ENCODE data around the gene MSI2. TPM values are rescaled to one million over a fixed set of nuclear protein-coding genes. Genes with fewer than 3 reads are reported as not detected.

MSI2 gene
- total RNA-seq, 1 donor from 2014 or later = 22.8 TPM

DNA sequence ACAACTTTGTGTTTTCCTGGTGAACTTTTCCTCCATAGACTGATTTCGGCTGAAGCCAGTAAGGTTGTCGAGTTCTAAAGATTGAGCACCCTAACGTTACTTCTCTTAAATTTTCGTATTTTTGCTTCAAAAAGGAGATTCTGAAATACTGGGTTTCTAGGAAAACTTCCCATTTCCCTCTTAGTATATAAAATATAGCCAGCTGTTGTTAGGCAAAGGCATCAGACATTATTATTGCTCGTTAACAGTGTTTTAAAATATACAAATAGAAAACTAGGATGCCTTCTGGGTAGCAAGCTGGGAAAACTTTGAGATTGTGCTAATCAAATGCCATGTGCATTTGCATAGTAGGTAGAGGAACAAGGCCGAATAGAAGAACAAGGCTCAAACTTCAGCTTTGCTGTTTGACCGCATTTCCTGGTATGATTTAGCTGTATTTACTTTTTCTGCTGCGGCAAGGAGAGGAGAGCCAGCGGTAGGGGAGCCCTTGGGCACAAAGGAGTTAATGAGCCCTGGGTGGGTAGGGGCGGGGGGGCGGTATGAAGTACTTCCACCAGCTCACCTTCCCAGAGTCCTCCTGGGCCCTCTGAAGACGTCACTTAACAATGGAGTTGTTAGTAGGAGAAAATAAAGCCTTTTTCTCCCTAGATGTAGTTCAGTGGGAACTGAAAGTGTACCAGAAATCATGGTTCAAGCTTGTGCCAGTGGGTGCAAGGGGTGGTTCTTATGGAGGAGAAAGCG lies 151.9 kb downstream of the MSI2 start:
- DNase-seq (ENCODE audit: low read depth, low spot score) = no peak

DNA sequence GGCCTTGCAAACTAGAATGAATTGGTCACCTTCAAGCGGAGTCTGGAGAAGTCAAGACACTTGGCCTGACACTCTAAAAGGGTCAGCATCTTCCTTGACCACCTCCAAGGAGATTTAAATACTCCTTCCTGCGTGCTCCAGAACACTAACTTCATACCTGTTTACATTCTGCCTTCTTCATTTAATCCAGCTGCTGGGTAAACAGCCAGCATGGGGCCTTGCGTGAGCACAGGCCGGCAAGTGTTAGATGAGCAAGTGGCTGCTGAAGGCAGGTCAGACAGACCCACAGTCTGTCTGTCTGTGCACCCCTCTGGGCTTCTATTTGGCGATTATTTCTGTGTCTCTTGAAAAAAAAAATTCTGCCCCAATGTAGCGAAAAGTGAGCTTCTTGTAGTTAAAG lies 153.8 kb downstream of the MSI2 start:
- DNase-seq (ENCODE audit: low read depth, low spot score) = no peak

DNA sequence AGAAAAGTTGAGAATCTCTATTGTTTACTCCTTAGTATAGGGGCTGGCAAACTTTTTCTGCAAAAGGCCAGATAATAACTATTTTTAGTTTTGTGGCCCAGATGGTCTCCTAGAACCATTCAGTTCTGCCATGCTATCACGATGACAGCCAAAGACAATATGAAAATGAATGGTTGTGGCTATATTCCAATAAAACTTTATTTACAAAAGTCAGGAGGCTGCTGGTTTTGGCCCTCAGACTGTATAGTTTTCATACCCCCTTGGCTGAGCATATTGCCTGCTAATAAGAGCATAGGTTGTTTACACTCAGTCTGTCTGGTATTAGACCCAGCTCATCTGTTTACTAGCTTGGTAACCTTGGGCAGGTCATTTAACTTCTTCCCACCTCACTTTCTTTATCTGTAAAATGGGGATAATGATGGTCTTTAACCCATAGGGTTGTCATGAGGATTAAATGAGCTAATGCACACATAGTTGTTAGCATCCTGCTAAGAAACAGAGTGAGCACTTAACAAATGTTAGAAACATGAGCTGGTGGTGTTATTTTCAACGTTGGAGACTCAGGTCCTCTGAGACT lies 156.3 kb downstream of the MSI2 start:
- no peak for DNase-seq (ENCODE audit: low read depth, low spot score)

DNA sequence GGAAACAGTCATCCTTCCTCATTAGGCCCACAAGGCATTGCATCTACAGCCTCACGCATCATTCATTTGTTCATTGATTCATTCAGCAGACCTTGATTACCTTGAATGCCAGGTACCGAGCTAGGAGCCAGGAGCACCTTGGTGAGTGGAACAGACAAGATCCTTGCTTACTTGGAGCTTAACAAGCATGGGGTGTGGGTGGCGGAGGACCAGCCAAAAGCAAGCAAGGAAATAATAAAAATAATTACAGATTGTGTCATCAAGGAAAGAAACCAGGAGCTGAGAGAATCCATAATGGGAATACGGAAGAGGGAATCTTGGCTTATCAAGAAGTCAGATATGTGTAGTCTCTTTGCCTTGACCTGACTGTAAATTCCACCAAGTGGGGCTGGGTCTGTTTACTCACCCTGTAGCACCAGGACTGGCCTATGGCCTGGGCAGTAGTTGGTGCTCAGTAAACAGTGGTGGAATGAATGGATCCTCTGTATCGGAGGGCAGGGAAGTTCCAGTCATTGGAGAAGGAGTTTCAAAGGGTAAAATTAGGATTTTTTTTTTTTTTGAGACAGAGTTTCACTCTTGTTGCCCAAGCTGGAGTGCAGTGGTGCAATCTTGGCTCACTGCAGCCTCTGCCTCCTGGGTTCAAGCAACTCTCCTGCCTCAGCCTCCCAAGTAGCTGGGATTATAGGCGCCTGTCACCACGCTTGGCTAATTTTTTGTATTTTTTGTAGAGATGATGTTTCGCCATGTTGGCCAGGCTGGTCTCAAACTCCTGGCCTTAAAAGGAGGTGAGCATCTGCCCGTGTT lies 157.7 kb downstream of the MSI2 start:
- DNase-seq (ENCODE audit: low read depth, low spot score) = no peak

DNA sequence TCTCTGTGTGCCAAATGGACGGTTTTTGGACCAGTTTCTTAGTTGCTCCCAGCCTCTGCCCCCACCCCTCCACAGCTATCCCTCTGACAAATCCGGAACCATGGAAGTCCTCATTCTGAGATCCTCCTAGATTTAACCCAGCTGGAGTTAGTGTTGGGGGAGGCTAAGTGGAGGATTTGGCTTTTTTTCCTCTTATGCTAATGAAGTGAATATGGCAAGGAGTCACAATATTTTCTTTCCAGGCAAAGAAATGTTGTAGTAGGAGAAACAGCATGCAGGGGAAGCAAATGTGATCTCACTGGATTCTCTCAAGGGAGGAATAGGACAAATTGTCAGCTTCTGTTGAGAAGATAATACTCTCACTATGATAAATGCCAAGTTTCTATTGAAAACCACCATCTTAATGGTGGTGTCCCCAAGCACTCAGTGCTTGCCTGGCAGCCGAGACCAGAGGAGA lies 159.5 kb downstream of the MSI2 start:
- DNase-seq (ENCODE audit: low read depth, low spot score) = no peak

DNA sequence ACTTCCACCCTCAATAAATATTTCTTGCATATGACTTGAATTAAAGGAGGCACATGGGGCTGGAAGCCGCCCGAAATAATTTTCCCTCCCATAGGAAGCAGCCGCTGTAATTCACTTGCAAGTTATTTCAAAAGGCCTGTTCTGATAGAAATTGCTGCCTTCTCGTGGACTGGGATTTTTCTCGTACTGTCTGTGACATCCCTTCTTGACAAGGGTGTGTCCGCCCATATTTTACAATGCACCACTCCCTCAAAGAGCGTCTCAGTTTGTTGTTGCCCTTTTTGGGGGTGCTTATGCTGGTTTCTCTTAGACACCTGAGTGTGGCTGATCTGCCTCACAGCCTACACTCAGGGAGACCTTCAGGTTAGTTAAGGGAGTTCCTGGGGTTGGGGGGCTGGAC lies 160.0 kb downstream of the MSI2 start:
- DNase-seq (ENCODE audit: low read depth, low spot score) = no peak

DNA sequence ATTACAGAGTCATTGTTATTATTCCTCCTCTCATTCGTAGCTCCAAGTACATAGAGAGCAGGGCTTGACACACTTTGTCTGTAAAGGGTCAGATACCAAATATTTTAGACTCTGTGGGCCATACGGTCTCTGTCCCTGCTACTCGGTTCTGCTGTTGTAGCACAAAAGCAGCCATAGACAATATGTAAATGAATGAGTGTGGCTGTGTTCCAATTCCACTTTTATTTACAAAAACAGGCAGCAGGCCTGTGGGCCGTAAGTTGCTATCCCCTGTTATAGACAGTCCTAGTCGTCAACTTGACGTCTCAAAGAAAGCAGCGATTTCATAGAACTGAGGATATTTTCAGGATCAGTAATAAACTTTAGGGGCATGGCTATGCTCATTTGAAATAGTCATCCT lies 161.6 kb downstream of the MSI2 start:
- DNase-seq (ENCODE audit: low read depth, low spot score) = no peak

DNA sequence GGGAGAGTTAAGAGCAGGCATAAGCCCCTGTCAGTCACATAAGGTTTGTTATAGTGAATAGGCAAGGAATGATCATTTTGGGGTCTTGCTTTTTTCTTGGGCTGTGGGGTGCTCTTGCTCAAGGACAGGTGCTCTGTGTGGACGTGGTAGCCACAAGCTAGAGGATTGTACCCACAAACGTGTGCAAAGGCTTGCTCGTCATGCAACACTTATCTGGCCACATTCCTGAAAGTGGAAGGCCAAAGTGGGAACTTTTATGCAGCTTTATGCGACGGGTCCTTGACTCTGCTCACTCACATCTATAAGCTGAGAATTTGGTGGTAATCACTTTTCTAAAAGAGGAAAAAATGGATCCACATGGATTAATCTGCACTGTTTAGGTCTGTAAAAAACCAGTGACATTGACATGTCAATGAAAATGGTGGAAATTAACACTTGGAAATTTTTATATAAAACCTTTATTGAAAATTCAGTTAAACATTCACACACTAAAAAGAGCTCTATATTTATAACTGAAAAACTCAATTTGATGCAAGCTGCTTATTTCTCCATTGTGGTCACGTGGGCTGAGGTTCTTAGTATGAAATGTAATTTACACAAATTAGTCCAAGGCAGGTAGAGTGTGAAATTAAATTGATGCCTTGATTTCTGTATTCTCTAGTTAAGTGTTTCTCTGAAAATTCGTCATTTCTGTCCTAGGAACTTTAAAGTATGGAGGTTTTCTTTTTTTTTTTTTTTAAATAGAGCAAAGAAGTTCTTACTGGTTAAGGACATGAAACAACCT lies 162.3 kb downstream of the MSI2 start:
- no peak for DNase-seq (ENCODE audit: low read depth, low spot score)

DNA sequence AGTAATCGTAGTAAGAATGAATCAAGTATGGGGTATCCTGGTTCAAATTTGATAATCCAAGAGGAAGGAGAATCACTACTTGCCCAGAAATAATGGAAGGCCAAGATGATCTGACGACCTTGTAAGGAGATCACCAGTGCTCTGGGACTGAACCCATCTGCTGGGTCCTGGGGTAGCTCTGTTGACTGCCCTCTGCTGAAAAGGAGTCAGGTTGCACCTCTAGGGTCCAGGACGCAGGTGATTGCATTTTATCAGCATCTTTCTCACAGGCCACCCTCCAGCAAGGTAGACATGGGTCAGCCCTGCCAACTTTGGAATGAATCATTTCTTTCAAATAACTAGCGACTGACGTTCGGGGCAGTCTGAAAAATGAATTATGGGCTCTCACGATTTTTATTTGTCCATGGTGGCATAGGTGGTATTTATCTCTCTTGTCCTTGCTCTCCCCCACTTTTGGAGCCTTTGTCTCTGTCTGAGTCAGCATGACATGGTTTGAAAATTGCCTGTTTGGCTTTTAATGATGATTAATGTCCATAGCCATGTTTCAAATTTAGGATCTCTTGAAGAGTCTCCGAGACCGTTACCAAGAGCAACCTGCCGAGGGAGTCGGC lies 163.7 kb downstream of the MSI2 start:
- no peak for DNase-seq (ENCODE audit: low read depth, low spot score)

DNA sequence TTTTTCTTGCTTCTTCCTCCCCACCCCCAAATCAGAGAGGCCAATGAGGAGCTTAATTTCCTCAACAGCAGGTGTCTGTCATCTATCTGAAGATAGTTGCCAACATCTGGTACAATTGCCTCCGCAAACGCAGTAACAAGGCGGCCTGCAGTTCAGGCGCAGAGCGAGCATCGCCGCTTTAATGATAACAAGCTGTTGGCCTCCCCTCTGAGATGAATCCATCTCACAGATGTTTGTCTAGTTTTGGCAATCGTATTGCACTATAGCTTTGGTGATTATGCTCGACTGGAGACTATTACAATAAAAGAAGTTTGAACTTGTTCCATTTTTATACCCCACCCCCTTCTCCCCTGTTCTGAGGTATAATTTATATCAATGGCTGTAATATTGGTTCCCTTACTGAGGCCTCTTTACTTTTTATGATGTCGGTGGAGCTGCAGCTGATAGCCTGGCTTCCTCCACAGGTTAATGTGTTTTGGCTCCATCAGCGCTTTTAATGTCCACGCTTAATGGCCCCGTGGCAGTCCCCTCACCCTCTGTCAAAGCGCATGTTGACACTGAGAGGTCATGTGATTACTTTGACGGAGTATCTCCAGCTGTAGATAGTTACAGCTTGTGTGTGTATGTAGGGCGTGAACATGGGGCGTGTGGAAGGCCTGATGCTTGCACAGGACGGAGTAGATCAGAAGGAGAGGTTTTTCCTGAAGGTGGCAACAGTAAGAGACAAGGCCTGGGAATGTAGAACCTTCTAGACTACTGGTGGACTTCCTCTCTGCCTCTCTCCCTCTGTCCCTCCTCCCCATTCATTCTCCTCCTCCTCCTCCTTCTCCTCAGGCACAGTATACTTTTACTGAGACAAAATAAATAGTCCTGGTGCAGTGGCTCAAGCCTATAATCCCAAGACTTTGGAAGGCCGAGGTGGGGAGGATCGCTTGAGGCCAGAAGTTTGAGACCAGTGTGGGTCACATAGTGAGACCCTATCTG lies 164.7 kb downstream of the MSI2 start:
- DNase-seq (ENCODE audit: low read depth, low spot score) = no peak

DNA sequence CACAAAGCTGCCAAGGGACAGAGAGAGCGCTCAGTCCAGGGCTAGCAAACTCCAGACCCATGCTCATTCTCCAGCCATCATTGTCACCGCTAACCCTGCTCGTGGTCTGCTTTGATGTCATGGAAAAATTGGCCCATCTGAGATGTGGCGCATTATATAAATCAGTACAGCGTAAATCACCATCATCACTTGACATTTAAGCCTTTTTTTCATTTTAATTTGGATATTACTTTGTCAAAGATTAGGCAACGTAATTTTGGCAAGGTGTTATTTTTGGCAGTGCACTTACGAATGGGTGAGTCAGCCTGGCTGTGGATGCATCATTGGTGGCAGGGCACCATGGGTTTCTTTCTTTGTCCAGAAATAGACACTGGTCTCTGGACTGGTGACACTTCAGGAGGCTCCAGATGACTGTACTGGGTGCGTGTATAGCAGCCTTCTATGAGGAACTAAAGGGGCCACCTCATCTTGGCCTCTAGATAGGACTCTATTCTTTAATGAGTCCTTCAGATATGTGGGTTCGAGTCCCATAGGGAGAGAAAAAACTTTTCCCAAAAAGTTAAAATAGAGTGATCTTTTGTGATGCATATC lies 166.3 kb downstream of the MSI2 start:
- no peak for DNase-seq (ENCODE audit: low read depth, low spot score)

DNA sequence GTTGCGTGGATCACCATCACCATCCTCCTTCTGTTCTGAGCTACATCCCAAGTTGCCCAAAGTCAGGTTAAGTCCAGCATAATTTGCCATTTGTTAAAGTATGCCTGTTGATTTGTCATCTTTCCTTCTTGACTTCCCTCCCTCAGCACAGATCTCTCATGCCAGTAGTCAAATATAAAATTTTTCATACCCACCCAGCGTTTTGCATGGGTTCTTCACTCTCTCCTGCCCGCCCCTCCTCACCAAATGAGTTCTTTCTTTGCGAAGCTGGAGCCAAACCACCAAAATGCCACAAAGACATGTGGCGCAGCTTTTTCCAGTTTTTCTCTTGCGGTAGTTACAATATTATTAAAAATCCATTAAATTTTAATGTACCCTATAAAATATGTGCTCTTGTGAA lies 167.2 kb downstream of the MSI2 start:
- no peak for DNase-seq (ENCODE audit: low read depth, low spot score)

DNA sequence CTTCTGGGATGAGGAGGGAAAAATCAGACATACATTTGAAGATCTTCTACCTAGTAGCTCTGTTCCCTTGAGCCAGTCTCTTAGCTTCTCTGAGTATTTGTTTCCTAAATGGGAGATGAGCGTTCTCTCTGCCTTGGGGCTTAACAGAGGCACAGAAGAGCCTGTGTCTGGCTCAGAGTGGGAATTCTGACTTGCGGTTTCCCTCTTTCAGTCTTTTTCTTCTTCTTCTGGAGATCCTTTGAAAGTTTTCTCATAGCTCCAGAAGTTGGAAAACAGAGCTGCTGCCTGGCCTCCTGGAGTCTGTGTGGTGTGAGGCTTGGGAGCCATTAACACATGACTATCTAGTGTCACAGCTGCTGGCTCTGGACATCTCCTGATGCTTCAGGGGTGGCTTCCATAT lies 167.9 kb downstream of the MSI2 start:
- no peak for DNase-seq (ENCODE audit: low read depth, low spot score)

DNA sequence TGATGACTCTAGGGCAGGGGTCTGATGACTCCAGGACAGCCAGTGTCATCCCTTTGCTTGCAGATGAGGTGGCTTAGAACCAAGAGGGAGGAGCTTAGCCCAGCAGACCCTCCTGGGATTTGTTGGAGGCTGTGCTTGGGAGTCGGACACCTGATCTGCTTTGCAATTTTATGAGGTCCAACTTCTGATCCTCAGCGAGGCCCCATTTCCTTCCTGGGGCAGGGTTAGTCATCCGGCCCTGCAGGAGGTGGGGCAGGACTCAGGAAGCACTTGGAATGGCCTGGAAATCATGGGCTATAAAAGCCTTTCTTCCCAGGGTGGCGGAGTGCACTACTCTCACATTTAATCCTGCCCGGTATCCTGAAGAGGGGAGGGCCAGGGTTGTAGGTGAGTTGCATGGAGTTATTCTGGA lies 168.5 kb downstream of the MSI2 start:
- DNase-seq (ENCODE audit: low read depth, low spot score) = no peak

DNA sequence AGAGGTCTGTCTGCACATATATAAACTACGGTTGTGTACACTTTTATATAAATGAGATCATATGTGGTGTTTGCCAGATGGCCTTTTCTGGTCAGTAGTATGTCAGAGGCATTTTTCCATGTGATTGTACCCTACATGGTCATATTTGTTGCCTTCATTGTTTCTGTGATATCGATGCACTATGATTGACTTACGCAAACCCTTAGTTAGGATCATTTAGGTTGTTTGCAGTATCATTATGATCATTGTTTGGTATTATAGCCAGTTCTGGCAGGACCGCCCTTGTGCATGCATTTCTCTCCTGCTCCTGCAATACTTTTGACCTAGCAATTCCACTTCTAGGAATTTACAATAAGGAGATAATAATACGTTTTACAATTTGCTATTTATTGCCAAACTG lies 169.1 kb downstream of the MSI2 start:
- no peak for DNase-seq (ENCODE audit: low read depth, low spot score)

DNA sequence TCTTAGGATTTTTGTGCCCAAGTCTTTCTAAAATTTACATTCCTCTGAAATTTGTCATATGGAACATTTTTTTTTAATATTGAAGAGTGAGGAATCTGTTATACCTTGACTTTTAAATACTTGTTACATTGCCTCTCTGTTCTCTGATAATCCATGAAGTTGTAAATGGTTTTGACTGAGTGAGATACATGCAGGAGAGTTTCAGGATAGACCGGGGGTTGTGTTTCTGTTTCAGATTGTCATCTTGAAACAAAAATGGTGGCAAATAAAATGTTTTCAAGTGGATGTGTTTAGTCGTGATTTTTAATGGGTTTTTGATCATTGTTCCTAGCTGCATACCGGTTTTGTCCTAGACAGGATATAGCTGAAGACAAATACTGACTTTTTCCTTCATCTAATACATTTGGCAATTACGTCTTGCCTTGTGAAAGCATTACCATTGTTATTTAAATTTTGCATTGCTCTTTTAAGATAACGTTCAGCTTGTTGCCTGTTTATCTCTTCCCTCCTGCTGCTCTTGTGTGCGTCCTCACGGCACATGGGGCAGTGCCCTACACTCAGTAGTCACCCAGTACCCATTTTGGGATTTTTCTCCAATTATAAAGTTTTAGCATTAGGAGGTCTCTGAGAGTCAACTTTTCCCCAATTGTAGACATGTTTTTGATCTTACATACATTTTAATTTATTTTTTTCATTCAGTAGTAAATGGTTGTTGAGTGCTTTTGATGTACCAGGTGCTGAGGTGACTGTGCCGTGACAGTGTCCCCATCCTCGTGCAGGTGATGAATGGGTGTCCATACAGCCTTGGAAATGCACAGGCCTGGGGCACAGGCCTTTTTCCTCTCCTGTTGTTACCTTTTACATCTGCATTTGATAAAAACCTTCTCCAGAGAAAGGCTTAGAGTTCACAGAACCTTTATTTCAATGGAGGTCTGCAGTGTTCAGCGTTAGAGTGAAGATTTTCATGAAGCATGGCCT lies 169.9 kb downstream of the MSI2 start:
- DNase-seq (ENCODE audit: low read depth, low spot score) = no peak

DNA sequence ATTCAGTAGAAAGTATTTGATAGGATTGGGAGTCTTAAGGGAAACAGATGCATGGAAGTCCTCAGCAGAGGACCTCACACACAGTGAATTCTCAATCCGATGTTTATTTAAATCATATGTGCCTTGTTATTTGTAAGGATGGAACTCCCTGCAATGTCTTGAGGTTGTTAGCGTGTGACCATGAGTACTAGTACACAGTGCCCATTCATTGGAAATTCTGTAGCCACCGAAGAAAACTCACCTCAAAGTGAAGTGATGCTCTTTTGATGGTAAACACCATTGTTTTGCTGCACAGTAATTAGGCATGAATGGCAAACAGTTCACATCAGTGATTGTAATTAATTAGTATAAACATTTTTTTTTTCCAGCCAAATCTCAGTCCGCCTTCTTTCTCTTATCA lies 173.6 kb downstream of the MSI2 start:
- no peak for DNase-seq (ENCODE audit: low read depth, low spot score)

DNA sequence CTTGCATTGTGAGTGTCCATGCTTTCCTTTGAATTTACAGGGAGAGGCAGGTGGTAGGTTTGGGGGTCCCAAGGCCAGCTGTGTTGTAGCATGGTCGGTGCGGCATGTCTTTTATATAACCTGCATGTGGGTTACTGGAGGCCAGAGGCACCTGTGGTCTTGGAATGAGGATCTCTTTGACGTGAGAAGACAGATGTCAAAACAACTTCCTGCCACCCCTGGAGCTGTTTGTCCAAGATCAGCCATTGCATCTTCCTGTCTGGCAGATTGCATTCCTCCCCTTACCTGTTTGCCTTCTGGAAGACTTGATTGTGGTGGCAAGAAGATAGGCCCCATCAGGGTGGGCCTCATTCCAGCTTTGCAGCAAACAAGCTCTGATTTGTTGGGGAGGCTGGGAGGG lies 175.1 kb downstream of the MSI2 start:
- DNase-seq (ENCODE audit: low read depth, low spot score) = no peak

Measured in pulmonary artery endothelial cell (primary cell).